Transverse colon (tissue), 4 donors: ENCODE data around the gene SPRTN.

Experiments used
- CTCF ChIP-seq, 5 experiments: fragments of 200-600 bp in 3 of 5; fragments of 450-650 bp in 2 of 5; sonication (generic) in 3 of 5; IDR thresholded peaks; 1 replicate in 2 of 5; 2 replicates in 3 of 5; pipeline ENCODE4 v1.5.1; 2016 to 2017; ENCODE audit warnings: antibody characterized with exemption in 5 of 5, inconsistent platforms in 3 of 5, mild to moderate bottlenecking in 2 of 5, moderate library complexity in 1 of 5
- EP300 ChIP-seq: sonication (generic); formaldehyde crosslinking; IDR thresholded peaks from one replicate; pipeline ENCODE4 v1.6.1; 2017; ENCODE audit warnings: antibody characterized with exemption, low read depth
- POLR2A ChIP-seq: fragments of 450-650 bp; IDR thresholded peaks from one replicate; pipeline ENCODE4 v1.6.1; 2016; ENCODE audit warnings: antibody characterized with exemption, mild to moderate bottlenecking, moderate library complexity
- POLR2AphosphoS5 ChIP-seq, 3 donors: sonication (generic); formaldehyde crosslinking; IDR thresholded peaks; one replicate each; pipeline ENCODE4 v1.6.1; 2016; ENCODE audit warnings: antibody characterized with exemption in 3 of 3

- TF ChIP-seq POLR2AphosphoS5 (IDR thresholded peaks at IDR 0.05) = no peak
- TF ChIP-seq CTCF (IDR thresholded peaks at IDR 0.05) = no peak
- no peak for TF ChIP-seq POLR2A
- TF ChIP-seq EP300 = no peak
Measured at GRCh38 chr1:231383159-231383860, 45.2 kb downstream of the SPRTN start.
